ENCODE measurements around the gene PXDN.

Gene PXDN

DNA sequence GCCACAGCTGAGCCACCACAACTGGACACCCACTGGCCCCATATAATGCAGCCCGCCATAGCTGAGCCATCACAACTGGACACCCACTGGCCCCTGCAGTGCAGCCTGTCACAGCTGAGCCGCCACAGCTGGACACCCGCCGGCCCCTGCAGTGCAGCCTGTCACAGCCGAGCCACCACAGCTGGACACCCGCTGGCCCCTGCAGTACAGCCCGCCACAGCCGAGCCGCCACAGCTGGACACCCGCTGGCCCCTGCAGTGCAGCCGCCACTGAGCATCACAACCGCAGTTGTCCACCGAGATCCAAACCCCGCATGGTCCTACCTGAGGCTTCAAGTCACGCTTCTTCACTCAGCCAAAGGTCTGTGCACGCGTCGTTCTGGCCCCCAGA, 134.2 kb downstream of the PXDN start:
- H3K36me3 ChIP-seq (ENCODE audit: control insufficient read depth, insufficient read depth, low read length, severe bottlenecking), result no peaks in the 10 kb centered on the region
- peaks cover 7% of the 10 kb centered on the region for H3K27me3 ChIP-seq (replicated peaks; ENCODE audit: control insufficient read depth, insufficient read depth, low read length)
- no peak overlapping the region for H3K9ac ChIP-seq (ENCODE audit: low read length)
- H3K4me3 ChIP-seq (ENCODE audit: low read length), result no peak overlapping the region
- no peaks in the 10 kb centered on the region for H3K9me3 ChIP-seq (ENCODE audit: control insufficient read depth, low read length)
- DNase-seq (ENCODE audit: low read depth), result no peak
- peaks cover 32% of the 10 kb centered on the region for H3K4me1 ChIP-seq (ENCODE audit: control insufficient read depth, insufficient read depth, low read length)

- no peak for DNase-seq (ENCODE audit: low read depth)
- peaks cover 7% of the 10 kb centered on the region for H3K27me3 ChIP-seq (replicated peaks; ENCODE audit: control insufficient read depth, insufficient read depth, low read length)
- peaks cover 33% of the 10 kb centered on the region for H3K4me1 ChIP-seq (ENCODE audit: control insufficient read depth, insufficient read depth, low read length)
- no peaks in the 10 kb centered on the region for H3K36me3 ChIP-seq (ENCODE audit: control insufficient read depth, insufficient read depth, low read length, severe bottlenecking)
- no peaks in the 10 kb centered on the region for H3K9me3 ChIP-seq (ENCODE audit: control insufficient read depth, low read length)
- H3K4me3 ChIP-seq (ENCODE audit: low read length), result no peak overlapping the region
- no peak overlapping the region for H3K9ac ChIP-seq (ENCODE audit: low read length)
Measured at GRCh38 chr2:1609485-1610095, 134.7 kb downstream of the PXDN start.

GRCh38 chr2:1609040-1609439, 135.3 kb downstream of the PXDN start:
- Histone ChIP-seq H3K27me3 (replicated peaks; ENCODE audit: control insufficient read depth, insufficient read depth, low read length) (peaks cover 7% of the 10 kb centered on the region), H3K9ac (ENCODE audit: low read length) (no peak overlapping the region), H3K36me3 (ENCODE audit: control insufficient read depth, insufficient read depth, low read length, severe bottlenecking) (no peaks in the 10 kb centered on the region), H3K4me3 (ENCODE audit: low read length) (no peak overlapping the region), H3K4me1 (ENCODE audit: control insufficient read depth, insufficient read depth, low read length) (peaks cover 28% of the 10 kb centered on the region), H3K9me3 (ENCODE audit: control insufficient read depth, low read length) (no peaks in the 10 kb centered on the region)
- no peak for DNase-seq (ENCODE audit: low read depth)

DNA sequence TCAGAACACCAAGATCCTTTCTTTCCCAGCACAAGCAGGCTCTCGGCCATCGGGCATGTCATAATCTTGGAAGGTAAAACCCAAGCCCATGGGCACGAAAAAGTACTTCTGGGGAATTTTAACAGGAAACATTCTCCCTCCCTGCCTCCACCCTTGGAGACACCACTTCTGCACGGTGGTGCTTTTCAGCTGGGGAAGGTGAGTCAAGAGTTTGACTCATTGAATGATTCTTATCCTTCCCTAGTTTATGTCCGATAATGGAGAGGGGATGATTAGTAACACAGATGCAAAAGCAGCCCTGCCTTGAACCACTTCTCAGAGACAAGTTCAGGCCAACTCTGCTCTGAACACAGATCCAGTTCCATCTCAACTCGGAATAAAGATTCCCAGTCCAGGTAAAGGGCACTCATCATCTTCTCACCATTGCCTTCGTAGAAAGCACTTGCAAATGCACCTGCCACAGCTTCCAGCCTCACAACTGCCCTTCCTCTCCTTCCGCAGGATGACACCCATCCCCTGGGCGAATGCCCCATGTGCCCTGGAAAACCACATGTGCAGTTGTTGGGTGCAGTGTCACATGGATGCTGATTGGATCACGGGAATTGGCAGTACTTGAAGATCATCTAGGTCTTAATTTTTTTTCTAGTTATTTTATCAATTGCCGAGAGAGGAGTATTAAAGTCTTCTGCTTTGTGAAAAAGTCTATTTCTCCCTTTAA, 136.2 kb downstream of the PXDN start:
- H3K9ac ChIP-seq (ENCODE audit: low read length), result no peak overlapping the region

DNA sequence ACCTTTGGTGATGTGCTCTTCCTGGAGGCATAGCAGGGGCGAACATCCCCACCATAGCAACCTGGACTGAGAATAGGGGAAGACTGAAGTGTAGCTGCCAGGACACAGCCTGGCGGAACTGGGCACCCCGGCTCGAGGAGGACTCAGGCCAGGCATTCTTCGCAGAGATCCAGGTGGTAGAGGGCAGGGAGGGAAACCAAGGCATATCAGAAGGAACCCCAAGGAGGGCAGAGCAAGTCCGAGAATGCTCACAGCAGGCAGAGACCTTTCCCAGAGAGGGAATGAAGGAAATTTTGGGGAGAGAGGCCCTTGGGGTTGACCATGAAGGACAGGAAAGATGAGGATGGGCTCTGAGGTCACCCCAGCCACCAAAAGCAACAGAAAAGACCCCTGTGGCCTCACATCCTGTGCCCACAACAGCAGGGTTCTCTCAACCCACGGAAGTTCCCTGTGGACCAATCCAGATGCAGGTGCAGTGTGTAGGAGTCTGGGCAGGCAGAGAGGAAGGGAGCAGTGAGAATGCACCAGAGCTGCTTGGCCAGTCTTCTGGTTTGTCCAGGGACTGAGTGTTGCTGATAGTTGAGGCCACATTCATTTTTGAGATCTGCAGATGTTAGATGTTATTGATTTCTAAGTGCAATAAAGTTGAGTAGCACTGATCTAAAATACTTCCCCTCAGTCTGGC, 136.9 kb downstream of the PXDN start:
- no peaks in the 10 kb centered on the region for H3K9me3 ChIP-seq (ENCODE audit: control insufficient read depth, low read length)
- peaks cover 21% of the 10 kb centered on the region for H3K4me1 ChIP-seq (ENCODE audit: control insufficient read depth, insufficient read depth, low read length)
- DNase-seq (ENCODE audit: low read depth), result no peak
- no peaks in the 10 kb centered on the region for H3K36me3 ChIP-seq (ENCODE audit: control insufficient read depth, insufficient read depth, low read length, severe bottlenecking)
- H3K4me3 ChIP-seq (ENCODE audit: low read length), result no peak overlapping the region
- H3K27me3 ChIP-seq (replicated peaks; ENCODE audit: control insufficient read depth, insufficient read depth, low read length), result peaks cover 7% of the 10 kb centered on the region
- H3K9ac ChIP-seq (ENCODE audit: low read length), result no peak overlapping the region

More for the DNA sequence above, 136.2 kb downstream of the PXDN start:
- Histone ChIP-seq H3K4me3 (ENCODE audit: low read length) (no peak overlapping the region), H3K4me1 (ENCODE audit: control insufficient read depth, insufficient read depth, low read length) (peaks cover 19% of the 10 kb centered on the region), H3K36me3 (ENCODE audit: control insufficient read depth, insufficient read depth, low read length, severe bottlenecking) (no peaks in the 10 kb centered on the region), H3K9me3 (ENCODE audit: control insufficient read depth, low read length) (no peaks in the 10 kb centered on the region), H3K27me3 (replicated peaks; ENCODE audit: control insufficient read depth, insufficient read depth, low read length) (peaks cover 7% of the 10 kb centered on the region)
- no peak for DNase-seq (ENCODE audit: low read depth)

- Histone ChIP-seq H3K4me3 (ENCODE audit: low read length) (no peak overlapping the region), H3K36me3 (ENCODE audit: control insufficient read depth, insufficient read depth, low read length, severe bottlenecking) (no peaks in the 10 kb centered on the region), H3K9me3 (ENCODE audit: control insufficient read depth, low read length) (no peaks in the 10 kb centered on the region), H3K9ac (ENCODE audit: low read length) (no peak overlapping the region), H3K27me3 (replicated peaks; ENCODE audit: control insufficient read depth, insufficient read depth, low read length) (no peaks in the 10 kb centered on the region), H3K4me1 (ENCODE audit: control insufficient read depth, insufficient read depth, low read length) (peaks cover 28% of the 10 kb centered on the region)
- no peak for DNase-seq (ENCODE audit: low read depth)
Measured at GRCh38 chr2:1606421-1607235, 137.7 kb downstream of the PXDN start.

GRCh38 chr2:1606046-1606400, 138.3 kb downstream of the PXDN start:
- H3K9me3 ChIP-seq (ENCODE audit: control insufficient read depth, low read length), result no peaks in the 10 kb centered on the region
- H3K4me1 ChIP-seq (ENCODE audit: control insufficient read depth, insufficient read depth, low read length), result peaks cover 34% of the 10 kb centered on the region
- H3K36me3 ChIP-seq (ENCODE audit: control insufficient read depth, insufficient read depth, low read length, severe bottlenecking), result no peaks in the 10 kb centered on the region
- no peak overlapping the region for H3K9ac ChIP-seq (ENCODE audit: low read length)
- H3K27me3 ChIP-seq (replicated peaks; ENCODE audit: control insufficient read depth, insufficient read depth, low read length), result no peaks in the 10 kb centered on the region
- DNase-seq (ENCODE audit: low read depth), result no peak
- no peak overlapping the region for H3K4me3 ChIP-seq (ENCODE audit: low read length)

DNA sequence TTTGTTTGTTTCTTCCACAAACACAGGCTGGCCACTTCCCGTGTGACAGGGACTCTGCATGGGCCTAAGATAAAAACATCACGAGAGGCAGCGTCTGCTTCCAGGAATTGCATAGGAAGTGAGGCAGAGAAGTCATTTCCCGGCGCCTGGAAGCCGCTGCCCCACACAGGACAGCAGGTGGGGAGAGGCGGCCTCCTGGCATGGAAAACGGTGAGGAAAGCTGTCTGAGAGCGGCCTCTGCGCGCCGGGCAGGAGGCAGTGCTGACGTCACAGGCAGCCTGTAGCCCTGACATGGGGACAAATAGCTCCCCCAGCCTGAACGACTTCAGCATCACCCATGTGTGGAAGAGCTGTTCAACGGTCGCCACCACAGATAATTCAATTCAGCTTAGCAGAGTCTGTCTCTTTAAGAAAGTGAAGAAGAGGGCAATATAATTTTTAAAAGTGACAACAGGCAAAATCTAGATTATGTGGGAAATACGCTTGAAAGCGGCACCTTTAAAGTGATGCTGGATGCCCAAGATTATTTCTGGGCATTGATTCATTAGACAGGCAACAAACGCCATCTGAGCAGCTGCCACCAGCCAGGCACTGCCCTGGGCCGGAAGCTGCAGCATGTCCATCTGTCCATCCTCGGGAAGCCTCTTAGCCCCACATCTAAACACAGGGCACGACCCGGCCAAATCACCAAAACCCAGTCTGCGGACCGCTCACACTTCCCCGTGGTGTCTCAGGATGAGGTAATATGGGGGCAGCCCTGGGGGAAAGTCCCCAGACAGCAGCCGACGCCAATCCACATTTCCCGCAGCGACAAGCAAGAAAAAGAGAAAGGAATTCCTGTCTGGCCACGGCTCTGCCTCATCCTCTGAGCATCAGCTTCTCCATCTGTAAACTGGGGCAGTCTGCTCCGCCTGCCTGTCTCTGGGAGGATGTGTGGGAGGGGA, 138.9 kb downstream of the PXDN start:
- DNase-seq (ENCODE audit: low read depth), result peak; percentile 34
- peaks cover 41% of the 10 kb centered on the region for H3K4me1 ChIP-seq (ENCODE audit: control insufficient read depth, insufficient read depth, low read length)
- peak overlapping the region; percentile 55 for H3K4me3 ChIP-seq (ENCODE audit: low read length)

GRCh38 chr2:1603521-1603920, 140.8 kb downstream of the PXDN start:
- Histone ChIP-seq H3K4me3 (ENCODE audit: low read length) (no peak overlapping the region), H3K9ac (ENCODE audit: low read length) (no peak overlapping the region), H3K36me3 (ENCODE audit: control insufficient read depth, insufficient read depth, low read length, severe bottlenecking) (no peaks in the 10 kb centered on the region), H3K27me3 (replicated peaks; ENCODE audit: control insufficient read depth, insufficient read depth, low read length) (peaks cover 5% of the 10 kb centered on the region), H3K9me3 (ENCODE audit: control insufficient read depth, low read length) (no peaks in the 10 kb centered on the region), H3K4me1 (ENCODE audit: control insufficient read depth, insufficient read depth, low read length) (peaks cover 41% of the 10 kb centered on the region)
- no peak for DNase-seq (ENCODE audit: low read depth)

More for the DNA sequence above, 138.9 kb downstream of the PXDN start:
- H3K9ac ChIP-seq (ENCODE audit: low read length), result no peak overlapping the region
- no peaks in the 10 kb centered on the region for H3K9me3 ChIP-seq (ENCODE audit: control insufficient read depth, low read length)
- H3K27me3 ChIP-seq (replicated peaks; ENCODE audit: control insufficient read depth, insufficient read depth, low read length), result no peaks in the 10 kb centered on the region
- no peaks in the 10 kb centered on the region for H3K36me3 ChIP-seq (ENCODE audit: control insufficient read depth, insufficient read depth, low read length, severe bottlenecking)

DNA sequence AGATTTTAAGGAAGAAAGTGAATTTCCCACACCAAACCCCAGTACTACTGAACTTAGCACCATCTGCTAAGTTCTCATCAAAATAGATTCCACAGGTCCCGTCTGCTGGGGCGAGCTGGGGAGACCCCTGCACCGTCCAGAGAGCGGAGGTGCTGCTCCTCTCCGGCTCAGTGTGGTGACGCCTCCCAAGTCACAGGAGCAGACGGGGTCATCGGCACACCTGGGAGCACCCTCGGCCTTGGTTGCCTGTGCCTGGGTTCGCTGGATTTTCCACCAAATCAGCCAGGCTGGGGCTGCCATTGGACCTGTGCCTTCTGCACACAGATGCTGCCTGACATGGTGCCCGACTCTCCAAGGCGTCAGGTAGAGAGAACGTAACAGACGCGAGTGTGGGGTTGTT, 141.3 kb downstream of the PXDN start:
- Histone ChIP-seq H3K9me3 (ENCODE audit: control insufficient read depth, low read length) (no peaks in the 10 kb centered on the region), H3K36me3 (ENCODE audit: control insufficient read depth, insufficient read depth, low read length, severe bottlenecking) (no peaks in the 10 kb centered on the region)
- DNase-seq (ENCODE audit: low read depth), result no peak

More for the DNA sequence above, 141.3 kb downstream of the PXDN start:
- Histone ChIP-seq H3K27me3 (replicated peaks; ENCODE audit: control insufficient read depth, insufficient read depth, low read length) (peaks cover 9% of the 10 kb centered on the region), H3K9ac (ENCODE audit: low read length) (no peak overlapping the region), H3K4me3 (ENCODE audit: low read length) (no peak overlapping the region), H3K4me1 (ENCODE audit: control insufficient read depth, insufficient read depth, low read length) (peaks cover 40% of the 10 kb centered on the region)
